Left lung (tissue), 10 donors: ENCODE measurements around the gene CAPN3. TPM values are rescaled to one million over a fixed set of nuclear protein-coding genes. Genes with fewer than 3 reads are reported as not detected.

ENCODE experiments used
- ATAC-seq: fragments of 200-7000 bp; cut with Tn5 transposase; one replicate; pipeline ENCODE4 v1.9.1; 2020; ENCODE audit warnings: moderate library complexity
- DNase-seq, 4 donors: peaks; one replicate each; pipeline ENCODE4 v3.0.0-alpha.2; 2013 to 2020
- H3K27ac ChIP-seq, 2 donors: fragments of 200-600 bp; sonication (generic) in 1 of 2; one replicate each; pipeline versions ENCODE4 v1.5.0 to v1.8.0; 2020 to 2021
- H3K27me3 ChIP-seq, 2 donors: fragments of 200-600 bp; sonication (generic) in 1 of 2; one replicate each; pipeline versions ENCODE4 v1.5.0 to v1.8.0; 2020 to 2021
- H3K36me3 ChIP-seq, 2 donors: fragments of 200-600 bp; sonication (generic) in 1 of 2; one replicate each; pipeline versions ENCODE4 v1.5.0 to v1.8.0; 2020 to 2021
- H3K4me1 ChIP-seq, 2 donors: fragments of 200-600 bp; one replicate each; pipeline ENCODE4 v1.8.0; 2021
- H3K4me3 ChIP-seq, 2 donors: fragments of 200-600 bp; sonication (generic) in 1 of 2; one replicate each; pipeline versions ENCODE4 v1.5.0 to v1.8.0; 2020 to 2021; ENCODE audit warnings: mild to moderate bottlenecking in 1 of 2
- H3K9me3 ChIP-seq, 2 donors: fragments of 200-600 bp; sonication (generic) in 1 of 2; one replicate each; pipeline versions ENCODE4 v1.5.0 to v1.8.0; 2020 to 2021
- intact Hi-C, 2 donors: fragments of 100-400 bp; cut with DNase I; formaldehyde crosslinking; loops; one replicate each; pipeline versions ENCODE4 v1.11.2 to v1.14.2; 2022
- polyA plus RNA-seq, 6 donors: library from polyadenylated mRNA; unstranded; fragments of 120-200 nt; gene quantifications; one replicate each; pipeline ENCODE4 v1.2.1, GENCODE V29; 2013; ENCODE audit not compliant: insufficient read length in 6 of 6
- total RNA-seq, 2 donors: library from RNA; stranded (reverse); fragmentation: NEBNext Ultra II Directional; extraction: Animal tissue kit (Norgen Biotek cat#: 25700); gene quantifications; one replicate each; pipeline ENCODE4 v1.2.1, GENCODE V29; 2021
- TF ChIP-seq, protein P1 (sequence below), 2 donors: fragments of 200-600 bp; sonication (generic) in 1 of 2; IDR thresholded peaks; one replicate each; pipeline versions ENCODE4 v1.5.0 to v1.8.0; 2021; ENCODE audit warnings: antibody characterized with exemption in 2 of 2
- donor health status: DM: no; HTN: yes; CAD: no.
- donor health status: DM: no; HTN: no; CAD: no.

The CAPN3 gene
- total and polyA plus RNA-seq, 8 donors, result 12.4 to 32.9 (median 17.4) TPM

DNA sequence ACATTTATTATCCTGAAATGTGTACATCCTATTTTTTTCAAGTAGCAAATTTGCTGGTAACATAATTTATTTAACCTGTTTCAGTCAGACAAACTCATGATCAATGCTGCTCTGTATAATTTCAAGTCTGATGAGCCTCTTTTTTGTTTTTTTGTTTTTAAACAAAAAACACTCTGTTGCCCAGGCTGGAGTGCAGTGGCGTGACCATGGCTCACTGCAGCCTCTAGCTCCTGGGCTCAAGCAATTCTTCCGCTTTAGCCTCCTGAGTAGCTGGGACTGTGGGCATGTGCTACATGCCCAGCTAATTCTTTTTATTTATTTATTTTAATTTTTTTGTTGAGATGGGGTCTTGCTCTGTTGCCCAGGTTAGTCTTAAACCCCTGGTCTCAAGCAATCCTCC is 40.1 kb upstream of the CAPN3 start:
- DNase-seq (no peak), ATAC-seq (no peak)
- TF ChIP-seq, protein P1, sequence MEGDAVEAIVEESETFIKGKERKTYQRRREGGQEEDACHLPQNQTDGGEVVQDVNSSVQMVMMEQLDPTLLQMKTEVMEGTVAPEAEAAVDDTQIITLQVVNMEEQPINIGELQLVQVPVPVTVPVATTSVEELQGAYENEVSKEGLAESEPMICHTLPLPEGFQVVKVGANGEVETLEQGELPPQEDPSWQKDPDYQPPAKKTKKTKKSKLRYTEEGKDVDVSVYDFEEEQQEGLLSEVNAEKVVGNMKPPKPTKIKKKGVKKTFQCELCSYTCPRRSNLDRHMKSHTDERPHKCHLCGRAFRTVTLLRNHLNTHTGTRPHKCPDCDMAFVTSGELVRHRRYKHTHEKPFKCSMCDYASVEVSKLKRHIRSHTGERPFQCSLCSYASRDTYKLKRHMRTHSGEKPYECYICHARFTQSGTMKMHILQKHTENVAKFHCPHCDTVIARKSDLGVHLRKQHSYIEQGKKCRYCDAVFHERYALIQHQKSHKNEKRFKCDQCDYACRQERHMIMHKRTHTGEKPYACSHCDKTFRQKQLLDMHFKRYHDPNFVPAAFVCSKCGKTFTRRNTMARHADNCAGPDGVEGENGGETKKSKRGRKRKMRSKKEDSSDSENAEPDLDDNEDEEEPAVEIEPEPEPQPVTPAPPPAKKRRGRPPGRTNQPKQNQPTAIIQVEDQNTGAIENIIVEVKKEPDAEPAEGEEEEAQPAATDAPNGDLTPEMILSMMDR (IDR thresholded peaks at IDR 0.05), result no peak
- Histone ChIP-seq H3K27me3 (no peaks in the 10 kb centered on the region), H3K9me3 (no peaks in the 10 kb centered on the region), H3K4me1 (no peaks in the 10 kb centered on the region), H3K36me3 (peaks cover 0 to 30% of the 10 kb centered on the region in 2 donors), H3K27ac (no peak overlapping the region), H3K4me3 (no peak overlapping the region)
- intact Hi-C loops, result no loop called here

DNA sequence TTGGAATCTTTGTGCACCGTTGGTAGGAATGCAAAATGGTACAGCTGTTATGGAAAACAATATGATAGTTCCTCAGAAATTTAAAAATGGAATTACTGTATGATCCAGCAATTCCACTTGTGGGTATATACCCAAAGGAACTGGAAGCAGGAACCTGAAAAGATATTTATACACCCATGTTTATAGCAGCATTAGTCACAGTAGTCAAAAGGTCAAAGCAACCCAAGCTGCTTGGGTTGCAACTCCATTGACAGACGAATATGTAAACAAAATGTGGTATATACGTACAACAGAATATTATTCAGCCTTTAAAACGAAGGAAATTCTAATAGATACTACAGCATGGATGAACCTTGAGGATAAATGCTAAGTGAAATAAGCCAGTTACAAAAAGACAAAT is 35.0 kb upstream of the CAPN3 start:
- no peak for ATAC-seq
- no peak for DNase-seq
- Histone ChIP-seq H3K4me1 (no peaks in the 10 kb centered on the region), H3K4me3 (no peak overlapping the region), H3K27ac (no peak overlapping the region), H3K27me3 (no peaks in the 10 kb centered on the region), H3K36me3 (peaks cover 0 to 69% of the 10 kb centered on the region in 2 donors), H3K9me3 (no peaks in the 10 kb centered on the region)
- intact Hi-C loops, result no loop called here
- TF ChIP-seq, protein P1 (IDR thresholded peaks at IDR 0.05), result no peak

DNA sequence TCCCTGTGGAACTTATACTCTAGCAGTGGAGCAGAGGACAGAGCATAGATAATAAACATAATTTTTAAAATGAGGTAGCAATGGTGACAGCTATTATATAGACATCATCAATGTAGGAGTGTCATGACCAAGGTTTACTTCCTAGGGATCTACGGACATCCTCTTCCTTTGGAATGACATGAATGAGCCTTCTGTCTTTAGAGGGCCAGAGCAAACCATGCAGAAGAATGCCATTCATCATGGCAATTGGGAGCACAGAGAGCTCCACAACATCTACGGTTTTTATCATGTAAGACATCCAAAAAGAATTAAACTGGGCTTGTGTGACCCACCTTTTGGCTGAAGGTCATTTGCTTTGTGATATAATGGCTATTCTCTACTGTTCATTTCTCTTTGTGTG is 30.1 kb upstream of the CAPN3 start:
- TF ChIP-seq, protein P1 (IDR thresholded peaks at IDR 0.05), result no peak
- Histone ChIP-seq H3K27ac (no peak overlapping the region), H3K9me3 (peaks cover 0 to 3% of the 10 kb centered on the region in 2 donors), H3K4me3 (no peak overlapping the region), H3K27me3 (no peaks in the 10 kb centered on the region), H3K4me1 (no peaks in the 10 kb centered on the region), H3K36me3 (peaks cover 0 to 63% of the 10 kb centered on the region in 2 donors)
- no peak for ATAC-seq
- intact Hi-C loops, result no loop called here
- DNase-seq, result no peak

DNA sequence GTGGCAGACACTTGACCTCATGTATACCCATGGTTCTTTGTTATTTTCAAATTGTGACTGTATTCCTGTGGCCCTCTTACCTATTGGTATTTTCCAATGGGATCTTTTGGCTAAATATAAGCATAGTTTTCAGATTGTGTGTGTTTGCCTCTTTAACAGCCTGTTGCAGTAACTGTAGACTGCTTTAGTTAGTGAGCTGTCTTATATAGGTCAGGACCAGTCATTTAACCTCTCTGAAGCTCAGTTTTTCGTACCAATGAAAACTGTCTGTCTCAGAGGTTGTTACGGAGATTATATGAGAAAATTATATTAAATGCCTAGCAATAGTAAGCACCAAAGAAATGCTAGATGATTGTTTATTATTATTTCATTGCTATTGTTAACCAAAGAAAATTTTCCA is 29.3 kb upstream of the CAPN3 start:
- intact Hi-C loops, result no loop called here

DNA sequence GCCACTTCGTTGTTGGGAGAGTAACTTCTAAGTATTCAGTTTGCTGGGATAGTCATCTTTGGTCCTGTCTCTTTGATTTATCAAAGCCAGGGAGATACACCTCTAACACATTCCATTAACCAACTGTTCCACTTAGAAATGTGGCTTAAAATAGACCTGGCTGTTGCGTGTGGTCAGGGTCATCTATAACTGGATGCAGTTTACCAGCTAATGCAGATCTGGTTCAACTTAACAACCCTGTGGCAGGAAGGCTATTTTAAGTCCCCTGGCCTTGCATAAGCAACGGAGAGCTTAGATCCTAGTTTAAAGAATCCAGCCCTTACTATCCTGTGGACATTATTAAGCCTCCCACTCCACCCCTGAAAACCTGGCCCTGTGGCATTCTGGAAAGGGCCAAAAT is 28.1 kb upstream of the CAPN3 start:
- no peak overlapping the region for H3K4me3 ChIP-seq
- no peaks in the 10 kb centered on the region for H3K4me1 ChIP-seq
- H3K36me3 ChIP-seq, result peaks cover 0 to 62% of the 10 kb centered on the region in 2 donors
- intact Hi-C loops, result no loop called here
- H3K9me3 ChIP-seq, result peaks cover 0 to 17% of the 10 kb centered on the region in 2 donors
- DNase-seq, result no peak
- no peak for ATAC-seq
- TF ChIP-seq, protein P1 (IDR thresholded peaks at IDR 0.05), result no peak
- no peaks in the 10 kb centered on the region for H3K27me3 ChIP-seq
- no peak overlapping the region for H3K27ac ChIP-seq

More for the DNA sequence above, 29.3 kb upstream of the CAPN3 start:
- Histone ChIP-seq H3K4me1 (no peaks in the 10 kb centered on the region), H3K27me3 (no peaks in the 10 kb centered on the region), H3K36me3 (peaks cover 0 to 66% of the 10 kb centered on the region in 2 donors), H3K27ac (no peak overlapping the region), H3K4me3 (no peak overlapping the region), H3K9me3 (peaks cover 0 to 12% of the 10 kb centered on the region in 2 donors)
- DNase-seq (no peak), ATAC-seq (no peak)
- TF ChIP-seq, protein P1 (IDR thresholded peaks at IDR 0.05), result no peak
